HPDE6-E6E7 (cell line): ENCODE data around the gene ANKRD13B.

Source experiments
- DNase-seq: peaks from one replicate; pipeline ENCODE4 v3.0.0; 2011; ENCODE audit warnings: missing footprints; ENCODE audit errors: extremely low spot score

ANKRD13B gene

DNA sequence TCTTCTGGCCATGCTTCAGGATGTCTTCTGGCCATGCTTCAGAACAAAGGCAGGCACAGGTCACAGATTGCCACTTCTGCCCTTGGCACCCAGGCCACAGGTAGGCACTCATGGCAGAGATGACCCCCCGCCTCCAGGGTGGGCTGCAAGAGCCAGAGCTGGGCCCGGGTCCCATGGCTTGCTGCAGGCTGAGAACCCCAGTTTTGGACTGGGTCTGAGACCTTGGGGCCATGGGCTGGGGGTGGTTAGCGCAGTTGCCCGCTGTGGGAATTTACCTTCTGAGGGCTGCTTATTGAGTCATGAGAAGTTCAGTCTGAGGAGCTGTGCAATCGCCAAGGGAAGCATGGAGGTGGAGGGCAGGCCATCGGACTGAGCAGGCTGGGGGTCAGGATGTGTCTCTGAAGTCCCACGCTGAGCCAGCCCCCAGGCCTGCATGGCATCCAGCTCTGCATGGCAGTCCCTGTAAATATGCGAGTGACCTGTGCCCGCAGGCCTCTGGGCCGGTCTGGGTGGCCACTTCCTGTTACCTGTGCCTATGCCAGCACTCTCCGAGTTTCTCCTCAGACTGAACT is 1.7 kb downstream of the ANKRD13B start:
- no peak for DNase-seq

DNA sequence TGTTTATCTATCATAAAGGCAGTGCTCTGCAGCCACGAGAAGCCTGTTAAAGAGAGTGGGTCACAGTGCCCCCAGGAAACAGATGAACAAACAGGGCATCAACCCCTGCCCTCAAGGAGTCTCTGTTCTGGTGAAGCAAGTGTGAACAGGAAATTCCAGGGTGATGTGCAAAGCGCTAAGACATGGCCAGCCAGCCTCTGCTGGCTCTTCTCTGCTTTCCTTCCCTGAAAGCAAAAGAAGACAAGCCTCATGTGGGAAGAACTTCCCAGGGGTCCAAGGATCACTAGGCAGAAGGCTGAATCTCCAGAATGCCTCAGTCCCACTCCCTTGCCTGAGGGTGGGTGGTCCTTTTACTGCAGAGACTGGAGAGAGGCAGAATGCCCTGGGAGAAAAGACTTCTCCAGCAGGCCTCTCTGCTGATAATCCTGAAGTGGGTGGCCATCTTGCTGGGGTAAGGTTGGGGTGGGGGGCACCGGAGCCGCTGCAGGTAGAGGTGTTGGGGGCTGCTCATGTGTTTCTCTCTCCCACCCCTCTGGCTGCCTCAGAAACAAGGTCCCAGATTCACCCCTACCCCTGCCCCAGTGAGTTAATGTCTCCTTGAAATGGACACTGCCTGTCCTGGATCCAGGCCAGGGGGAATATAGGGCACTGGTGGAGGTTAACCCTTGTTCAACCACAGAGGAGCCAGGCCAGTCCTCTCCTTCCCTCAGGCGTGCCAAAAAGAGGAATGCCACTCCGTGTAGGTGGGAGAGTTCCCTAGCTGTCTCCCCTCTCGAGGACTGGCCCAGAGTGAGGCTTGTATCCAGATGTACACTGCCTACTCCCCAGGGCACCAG is 2.4 kb downstream of the ANKRD13B start:
- DNase-seq: no peak

DNA sequence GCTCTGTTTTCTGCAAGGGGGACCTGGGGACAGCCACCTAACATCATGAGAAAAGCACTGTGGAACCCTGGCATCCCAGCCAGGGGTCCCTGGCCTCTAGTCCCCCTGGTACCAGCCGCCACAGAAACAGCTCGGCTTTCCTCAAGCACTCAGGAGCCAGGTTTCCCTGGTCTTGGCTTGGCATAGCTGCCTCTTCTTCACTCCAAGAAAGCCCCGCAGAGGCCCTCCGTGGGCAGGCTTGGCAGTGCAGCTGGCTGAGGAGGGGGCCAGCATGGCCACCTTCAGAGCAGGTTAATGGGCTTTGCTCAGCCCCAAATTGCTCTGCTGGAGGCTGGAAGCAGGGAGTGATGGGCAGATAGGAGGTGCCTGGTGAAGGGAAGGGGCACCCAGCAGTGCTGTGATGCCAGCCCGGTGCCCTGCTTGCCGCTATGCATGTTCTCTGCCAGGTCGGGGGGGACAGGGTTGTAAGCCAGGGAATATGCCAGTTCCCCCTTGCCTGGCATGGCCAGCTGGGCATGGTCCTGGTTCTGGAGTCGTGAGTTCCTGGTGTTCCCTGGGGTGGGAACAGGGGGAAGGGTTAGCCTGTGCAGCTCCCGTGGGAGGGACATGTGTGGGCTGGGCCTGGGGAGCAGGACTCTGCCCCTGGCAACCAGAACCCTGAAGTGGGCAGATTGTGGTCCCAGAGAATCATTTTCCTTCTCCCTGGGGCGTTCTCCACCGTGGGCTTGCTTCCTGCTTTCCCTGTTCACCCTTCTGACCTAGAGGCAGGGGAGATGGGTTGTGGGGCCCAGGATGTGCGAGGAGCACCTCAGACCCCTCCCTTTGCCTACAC is 3.2 kb downstream of the ANKRD13B start:
- no peak for DNase-seq

DNA sequence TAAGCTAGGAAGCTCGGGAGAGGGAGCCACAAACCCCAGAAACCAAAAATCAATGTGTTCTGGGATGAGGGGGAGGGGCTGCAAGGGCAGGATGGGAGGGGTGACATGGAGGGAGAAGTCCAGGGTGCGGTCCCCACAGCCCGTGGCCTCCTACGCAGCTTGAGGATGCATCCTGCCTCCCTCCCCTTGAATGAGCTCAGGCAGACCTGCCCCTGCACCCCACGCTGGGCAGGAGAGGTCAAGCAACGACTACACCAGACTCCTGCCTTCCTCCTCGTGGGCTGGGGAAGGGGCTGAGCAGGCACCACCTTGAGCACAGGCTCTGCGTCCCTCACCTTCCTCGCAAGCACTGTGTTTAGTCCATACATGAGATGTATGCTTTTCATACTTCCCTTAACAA is 3.9 kb downstream of the ANKRD13B start:
- DNase-seq: no peak

DNA sequence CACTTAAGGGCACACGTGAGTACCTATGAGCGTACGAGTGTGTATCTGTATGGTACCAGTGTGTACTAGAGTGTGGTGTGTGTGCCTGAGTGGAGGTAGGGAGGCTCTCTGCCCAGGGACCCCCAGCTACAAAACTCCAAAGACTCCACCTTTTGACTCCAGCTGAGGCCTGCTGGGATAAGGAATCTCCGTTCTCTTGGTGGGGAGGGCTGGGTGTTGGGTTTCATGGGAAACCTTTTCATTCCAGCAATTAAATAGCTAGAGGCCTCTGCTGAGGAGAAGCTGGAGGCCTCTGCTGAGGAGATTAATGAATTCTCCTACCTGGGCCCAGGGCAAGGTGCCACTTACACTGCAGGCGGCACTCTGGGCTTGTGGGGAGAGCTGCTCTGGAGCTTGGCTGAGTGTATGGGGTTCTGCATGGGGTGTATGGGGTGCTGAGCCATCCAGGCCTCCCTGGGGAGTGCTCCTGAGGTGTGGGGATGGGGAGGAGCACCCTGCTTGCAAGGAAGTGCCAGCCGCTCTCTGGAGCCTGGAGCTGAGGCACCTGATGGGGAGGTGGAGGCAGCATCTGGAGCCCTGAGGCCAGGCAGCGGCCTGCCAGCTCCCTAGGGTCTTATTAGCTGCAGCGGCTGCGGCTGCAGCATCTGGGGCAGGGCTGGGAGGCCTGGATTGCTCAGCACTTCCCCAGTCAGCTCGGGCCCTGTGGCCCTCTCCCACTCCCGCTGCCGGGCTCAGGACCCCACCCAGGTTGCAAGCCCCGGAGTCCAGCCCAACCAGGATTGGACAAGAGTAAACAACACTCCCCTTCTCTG is 4.6 kb downstream of the ANKRD13B start:
- no peak for DNase-seq

DNA sequence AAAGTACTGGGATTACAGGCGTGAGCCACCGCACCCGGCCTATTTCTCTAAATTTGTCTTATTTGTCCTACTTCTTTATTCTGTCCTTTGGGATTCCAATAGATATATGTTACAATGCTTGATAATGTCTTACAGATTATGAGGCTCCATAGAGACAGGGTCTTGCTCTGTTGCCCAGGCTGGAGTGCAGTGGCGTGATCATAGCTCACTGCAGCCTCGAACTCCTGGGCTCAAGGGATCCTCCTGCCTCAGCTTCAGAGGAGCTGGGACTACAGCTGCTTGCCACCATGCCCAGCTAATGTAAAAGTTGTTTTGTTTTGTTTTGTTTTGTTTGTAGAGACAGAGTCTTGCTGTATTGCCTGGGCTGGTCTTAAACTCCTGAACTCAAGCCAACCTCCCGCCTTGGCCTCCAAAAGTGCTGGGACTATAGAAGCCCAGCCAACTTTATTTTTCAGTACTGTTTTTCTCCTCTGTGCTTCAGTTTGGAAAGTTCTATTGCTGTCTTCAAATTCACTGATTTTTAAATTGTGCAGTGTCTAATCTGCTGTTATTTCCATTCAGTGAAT is 10.3 kb downstream of the ANKRD13B start:
- no peak for DNase-seq

DNA sequence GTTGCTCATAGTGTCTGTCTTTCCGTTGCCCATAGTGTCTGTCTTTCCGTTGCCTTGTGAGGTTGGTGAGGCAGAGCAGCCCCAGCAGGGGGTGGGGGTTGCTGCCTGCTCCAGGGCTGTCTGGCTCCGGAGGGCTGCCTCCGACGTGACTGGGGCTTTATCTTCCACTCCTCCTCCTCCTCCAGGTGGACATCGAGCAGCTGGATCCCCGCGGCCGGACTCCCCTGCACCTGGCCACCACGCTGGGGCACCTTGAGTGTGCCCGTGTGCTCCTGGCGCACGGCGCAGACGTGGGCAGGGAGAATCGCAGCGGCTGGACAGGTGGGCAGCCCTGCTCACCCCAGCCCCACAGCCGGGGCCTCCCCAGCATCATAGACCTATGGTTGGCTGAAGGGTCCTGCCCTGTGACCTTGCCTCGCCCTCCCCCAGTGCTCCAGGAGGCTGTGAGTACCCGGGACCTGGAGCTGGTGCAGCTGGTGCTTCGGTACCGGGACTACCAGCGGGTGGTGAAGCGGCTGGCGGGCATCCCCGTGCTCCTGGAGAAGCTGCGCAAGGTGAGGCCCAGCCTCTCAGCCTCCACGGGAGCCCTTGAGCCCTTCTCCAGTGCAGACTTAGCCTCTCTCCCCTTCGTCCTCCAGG is 14.7 kb downstream of the ANKRD13B start:
- no peak for DNase-seq

DNA sequence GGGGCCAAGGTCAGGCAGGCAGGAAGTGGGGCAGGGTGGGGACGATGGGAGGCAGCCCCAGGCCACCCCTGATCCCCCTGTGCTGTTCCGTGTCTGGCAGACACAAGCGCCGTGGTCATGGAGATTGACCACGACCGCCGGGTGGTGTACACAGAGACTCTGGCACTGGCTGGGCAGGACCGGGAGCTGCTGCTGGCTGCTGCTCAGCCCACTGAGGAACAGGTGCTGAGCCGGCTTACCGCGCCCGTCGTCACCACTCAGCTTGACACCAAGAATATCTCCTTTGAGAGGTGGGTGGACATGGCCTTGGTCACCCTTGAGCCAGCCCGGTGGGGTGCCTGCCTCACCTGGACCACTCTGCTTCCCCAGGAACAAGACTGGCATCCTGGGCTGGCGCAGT is 16.1 kb downstream of the ANKRD13B start:
- no peak for DNase-seq

DNA sequence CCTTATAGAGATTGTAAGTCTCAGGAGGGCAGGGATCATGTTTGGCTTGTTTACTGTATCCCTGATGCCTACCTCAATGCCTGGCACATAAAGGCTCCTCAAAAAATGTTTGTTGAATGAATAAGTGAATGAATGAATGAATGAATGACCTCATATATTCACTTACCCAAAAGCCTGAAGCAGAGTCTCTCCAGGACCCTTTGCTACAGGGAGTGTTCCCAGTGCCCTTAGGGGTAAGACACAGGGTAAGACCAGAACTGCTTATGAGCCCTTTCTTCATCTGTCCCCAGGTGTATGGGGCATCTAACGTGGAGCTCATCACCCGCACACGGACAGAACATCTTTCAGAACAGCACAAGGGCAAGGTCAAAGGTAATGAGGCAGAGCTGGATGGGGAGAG is 17.5 kb downstream of the ANKRD13B start:
- DNase-seq: no peak

DNA sequence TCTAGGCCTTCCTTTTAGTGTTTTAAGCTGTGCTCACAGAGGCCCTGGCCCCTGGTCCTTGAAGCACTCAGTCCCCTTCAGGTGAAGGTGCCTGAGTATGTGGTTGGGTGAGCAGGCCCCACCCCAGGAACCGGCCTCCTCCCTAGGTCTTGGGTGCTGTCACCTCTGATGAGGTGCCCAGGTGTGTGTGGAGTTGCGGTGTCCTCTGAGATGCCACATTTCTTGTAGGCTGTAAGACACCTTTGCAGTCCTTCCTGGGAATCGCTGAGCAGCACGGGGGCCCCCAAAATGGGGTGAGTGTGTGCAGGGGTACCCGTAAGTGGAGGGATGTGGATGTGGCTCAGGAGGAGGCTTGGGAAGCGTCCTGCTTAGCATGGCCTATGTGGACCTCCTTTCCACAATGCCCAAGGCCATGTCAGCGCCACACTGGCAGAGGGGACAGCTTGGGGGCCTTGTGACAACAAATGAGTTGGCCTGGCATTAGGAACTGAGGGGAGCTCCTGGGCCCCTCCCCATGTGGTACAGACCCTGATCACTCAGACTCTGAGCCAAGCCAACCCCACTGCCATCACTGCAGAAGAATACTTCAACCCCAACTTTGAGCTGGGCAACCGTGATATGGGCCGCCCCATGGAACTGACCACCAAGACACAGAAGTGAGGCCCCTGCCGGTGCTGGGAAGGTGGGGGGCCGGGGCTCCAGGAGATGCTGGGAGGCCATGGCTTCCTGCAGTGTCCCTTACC is 18.6 kb downstream of the ANKRD13B start:
- no peak for DNase-seq

DNA sequence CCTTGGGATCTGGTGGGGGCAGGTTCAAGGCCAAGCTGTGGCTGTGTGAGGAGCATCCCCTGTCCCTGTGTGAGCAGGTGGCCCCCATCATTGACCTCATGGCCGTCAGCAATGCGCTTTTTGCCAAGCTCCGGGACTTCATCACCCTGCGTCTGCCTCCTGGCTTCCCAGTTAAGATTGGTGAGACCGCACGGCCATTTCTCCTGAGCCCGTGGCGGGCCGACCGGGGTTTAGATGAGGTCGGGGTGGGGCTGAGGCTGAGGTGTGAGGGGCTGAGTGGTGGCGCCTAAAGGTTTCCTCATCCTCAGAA is 19.1 kb downstream of the ANKRD13B start:
- DNase-seq: no peak

DNA sequence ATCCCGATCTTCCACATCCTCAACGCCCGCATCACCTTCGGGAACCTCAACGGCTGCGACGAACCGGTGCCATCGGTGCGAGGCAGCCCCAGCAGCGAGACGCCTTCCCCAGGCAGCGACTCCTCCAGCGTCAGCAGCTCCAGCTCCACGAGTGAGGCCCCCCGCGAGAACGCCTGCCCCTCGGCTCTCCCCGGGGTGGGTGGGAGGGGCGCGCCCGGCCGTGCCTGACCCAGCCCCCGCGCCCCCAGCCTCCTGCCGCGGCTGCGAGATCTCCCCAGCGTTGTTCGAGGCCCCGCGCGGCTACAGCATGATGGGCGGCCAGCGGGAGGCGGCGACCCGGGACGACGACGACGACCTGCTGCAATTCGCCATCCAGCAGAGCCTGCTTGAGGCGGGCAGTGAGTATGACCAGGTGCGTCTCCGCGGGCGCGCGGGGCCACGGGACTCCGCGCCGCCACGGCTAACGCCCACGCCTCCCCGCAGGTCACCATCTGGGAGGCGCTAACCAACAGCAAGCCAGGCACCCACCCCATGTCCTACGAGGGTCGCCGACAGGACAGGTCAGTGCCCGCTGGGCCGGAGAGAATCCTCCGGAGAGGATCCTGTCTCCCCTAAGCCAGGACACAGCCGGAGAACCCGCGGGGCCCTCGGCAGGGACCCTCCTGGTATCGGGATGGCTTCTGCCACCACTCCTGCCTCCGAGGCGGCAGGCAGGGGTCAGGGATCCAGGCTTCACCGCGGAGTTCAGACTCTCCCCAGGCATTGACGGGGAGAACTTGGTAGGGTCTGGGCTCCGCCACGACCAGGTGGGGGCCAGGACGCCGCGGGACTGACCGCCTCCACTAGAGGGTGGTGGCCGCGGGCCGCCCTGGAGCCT is 19.7 kb downstream of the ANKRD13B start:
- no peak for DNase-seq

DNA sequence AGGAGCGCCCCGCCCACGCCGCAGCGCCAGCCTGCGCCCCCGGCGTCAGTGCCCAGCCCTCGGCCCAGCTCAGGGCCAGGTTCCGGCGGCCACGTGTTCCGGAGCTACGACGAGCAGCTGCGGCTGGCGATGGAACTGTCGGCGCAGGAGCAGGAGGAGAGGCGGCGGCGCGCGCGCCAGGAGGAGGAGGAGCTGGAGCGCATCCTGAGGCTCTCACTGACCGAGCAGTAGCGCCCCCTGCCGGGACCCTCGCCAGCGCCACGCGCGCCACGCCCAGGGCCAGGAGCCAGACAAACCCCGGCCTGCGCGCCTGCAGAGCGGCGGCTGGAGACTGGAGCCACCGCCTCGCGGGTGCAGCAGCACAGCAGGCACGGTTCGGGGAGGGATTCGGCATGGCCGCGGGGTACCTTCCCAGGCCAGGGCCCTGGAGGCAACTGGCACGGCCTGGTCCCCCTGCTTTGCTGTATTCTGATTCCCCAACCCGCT is 20.5 kb downstream of the ANKRD13B start:
- no peak for DNase-seq

DNA sequence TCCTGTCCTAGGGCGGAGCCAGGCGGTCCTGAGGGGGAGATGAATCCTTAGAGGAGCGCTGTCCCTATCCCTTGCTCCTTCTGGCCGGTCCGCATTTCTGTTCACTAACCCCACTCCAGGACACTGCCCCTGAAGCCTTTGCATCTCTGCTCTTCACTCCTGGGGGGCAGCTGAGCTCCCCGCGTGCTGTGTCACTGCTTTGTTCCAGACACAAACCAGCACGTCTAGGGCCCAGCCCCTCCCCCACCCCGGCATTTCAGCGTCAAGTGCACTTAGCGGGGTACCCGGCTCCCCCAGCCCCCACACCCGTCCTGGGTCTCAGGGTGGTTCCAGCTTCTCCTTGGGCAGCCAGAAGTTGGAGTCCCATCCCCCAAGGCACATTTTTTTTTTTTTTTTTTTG is 20.9 kb downstream of the ANKRD13B start:
- no peak for DNase-seq

DNA sequence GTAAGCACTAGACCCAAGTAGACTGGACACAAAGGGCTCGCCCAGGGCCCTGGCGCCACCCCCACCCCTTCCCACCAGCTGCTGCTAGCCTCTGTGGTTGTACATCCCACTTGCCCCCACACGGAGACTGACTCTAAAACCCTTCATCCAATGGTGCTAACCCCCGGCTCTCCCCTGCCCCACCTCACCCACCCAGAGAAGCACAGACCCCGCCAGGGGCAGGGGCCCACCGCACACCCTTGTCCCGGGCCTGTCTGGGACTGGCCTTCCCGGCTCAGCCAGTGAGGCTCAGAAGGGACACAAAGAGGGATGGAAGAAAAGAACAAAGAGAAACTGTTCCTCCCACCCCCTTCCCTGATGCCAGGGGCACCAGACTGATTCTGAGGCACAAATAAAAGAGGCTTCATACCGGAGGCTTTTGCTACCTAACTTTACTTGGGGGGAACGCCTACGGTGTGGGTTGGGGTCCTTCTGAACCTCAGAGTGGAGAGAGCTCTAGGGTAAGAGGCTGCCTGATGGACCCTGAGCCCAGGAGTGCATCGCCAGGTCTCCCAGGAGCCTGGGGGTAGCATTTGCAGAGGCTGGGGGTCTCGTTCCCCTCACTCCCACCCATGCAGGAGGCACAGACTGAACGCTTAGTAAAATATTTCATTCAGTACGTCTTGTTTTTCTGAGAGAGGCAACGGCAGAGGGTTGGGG is 21.6 kb downstream of the ANKRD13B start:
- DNase-seq: no peak

DNA sequence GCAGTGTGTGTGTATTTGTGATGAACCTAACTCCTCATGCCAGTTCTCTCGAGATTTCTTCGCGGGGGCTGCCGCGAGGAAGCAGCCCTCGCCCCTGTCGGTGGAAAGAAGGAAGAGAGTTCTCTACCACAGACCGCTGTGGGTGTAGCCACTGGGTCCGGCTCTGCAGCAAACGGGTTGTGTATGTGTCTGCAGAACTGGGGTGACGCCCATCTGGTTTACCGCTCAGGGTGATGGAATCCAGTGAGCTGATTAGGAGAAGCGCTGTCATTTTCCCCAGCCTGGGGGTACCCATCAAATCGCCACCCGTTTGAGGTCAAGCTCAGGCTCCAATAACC is 22.1 kb downstream of the ANKRD13B start:
- no peak for DNase-seq

DNA sequence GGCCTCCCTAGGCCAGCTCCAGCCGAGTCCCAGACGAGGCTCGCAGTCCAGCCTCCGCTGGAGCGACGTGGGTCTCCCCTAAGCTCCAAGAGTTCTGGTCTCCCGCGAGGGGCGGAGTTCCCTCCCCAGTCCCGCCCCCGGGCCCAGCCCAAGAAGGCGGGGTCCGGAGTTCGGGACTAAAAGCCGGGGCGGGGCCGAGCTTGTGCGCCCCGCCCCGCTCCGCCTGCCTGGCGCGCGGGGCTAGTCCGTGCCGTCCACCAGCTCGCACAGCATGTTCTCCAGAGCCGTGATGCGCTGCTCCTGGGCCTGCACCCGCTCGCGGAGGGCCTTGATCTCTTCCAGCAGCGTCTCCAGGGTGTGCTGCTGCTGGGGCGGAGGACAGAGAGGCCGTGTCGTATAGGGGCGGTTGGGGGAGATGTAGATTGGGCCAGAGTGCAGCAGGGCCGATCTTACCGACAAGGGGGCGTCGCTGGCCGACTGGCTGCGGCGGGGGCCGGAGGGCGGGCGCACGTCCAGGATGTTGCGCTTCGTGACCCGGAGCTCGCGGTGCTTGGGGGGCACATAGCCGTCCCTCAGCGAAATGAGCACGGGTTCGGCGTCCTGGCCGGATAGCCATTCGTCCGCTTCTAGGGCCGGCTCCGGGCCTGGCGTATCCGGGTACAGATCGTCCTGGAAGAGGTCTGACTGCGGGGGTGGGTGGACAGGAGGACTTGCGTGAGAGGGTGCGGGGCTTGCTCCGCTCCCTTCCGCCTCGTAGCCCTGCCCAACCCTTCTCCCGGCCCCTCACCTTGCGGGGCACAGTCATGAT is 22.8 kb downstream of the ANKRD13B start:
- peak; percentile 73 for DNase-seq
